Neural cell (in vitro differentiated cells): ENCODE data around the gene USH1C. TPM values are rescaled to one million over a fixed set of nuclear protein-coding genes. Genes with fewer than 3 reads are reported as not detected.

Experiments
- H2AFZ ChIP-seq: fragments of 200-600, 300-800 bp; sonication (generic), shearing (Covaris generic); 2 replicates; pipeline ENCODE4 v1.6.0; 2014; ENCODE audit warnings: low read depth, mild to moderate bottlenecking, antibody characterized with exemption, low read length, moderate library complexity
- H3F3A ChIP-seq: fragments of 200-600 bp; shearing (Covaris generic); 2 replicates; pipeline ENCODE4 v1.6.1; 2016; ENCODE audit warnings: mild to moderate bottlenecking, moderate library complexity, mixed read lengths, antibody characterized with exemption, low read length; ENCODE audit not compliant: insufficient read depth, poor library complexity, severe bottlenecking
- H3K27ac ChIP-seq: fragments of 200-600, 300-800 bp; sonication (generic), shearing (Covaris generic); 2 replicates; pipeline ENCODE4 v1.5.1; 2014; ENCODE audit warnings: mild to moderate bottlenecking, low read length, moderate library complexity
- H3K27me3 ChIP-seq: fragments of 300-800, 200-600 bp; sonication (generic), shearing (Covaris generic); 2 replicates; pipeline ENCODE4 v1.6.0; 2014; ENCODE audit warnings: mild to moderate bottlenecking, low read depth, low read length, moderate library complexity; ENCODE audit not compliant: insufficient read depth
- H3K36me3 ChIP-seq: fragments of 300-800, 200-600 bp; sonication (generic), shearing (Covaris generic); 2 replicates; pipeline ENCODE4 v1.5.1; 2014; ENCODE audit warnings: mild to moderate bottlenecking, antibody characterized with exemption, low read length, moderate library complexity; ENCODE audit not compliant: insufficient read depth
- H3K4me2 ChIP-seq: fragments of 300-800, 200-600 bp; sonication (generic), shearing (Covaris generic); 2 replicates; pipeline ENCODE4 v1.6.0; 2014; ENCODE audit warnings: mild to moderate bottlenecking, low read length
- H3K4me3 ChIP-seq: fragments of 300-800, 200-600 bp; sonication (generic), shearing (Covaris generic); 2 replicates; pipeline ENCODE4 v1.5.1; 2014; ENCODE audit warnings: mild to moderate bottlenecking, low read length, moderate library complexity
- H3K79me2 ChIP-seq: fragments of 200-600 bp; shearing (Covaris generic); replicated peaks from 2 replicates; pipeline ENCODE4 v1.6.0; 2014; ENCODE audit warnings: mild to moderate bottlenecking, low read length, moderate library complexity; ENCODE audit not compliant: insufficient read depth
- H3K9ac ChIP-seq: fragments of 300-800, 200-600 bp; sonication (generic), shearing (Covaris generic); 2 replicates; pipeline ENCODE4 v1.6.1; 2016; ENCODE audit warnings: mild to moderate bottlenecking, low read length, mixed read lengths
- H3K9me2 ChIP-seq: fragments of 200-600 bp; shearing (Covaris generic); 2 replicates; pipeline ENCODE4 v1.6.1; 2016; ENCODE audit warnings: mild to moderate bottlenecking, low read length, mixed read lengths; ENCODE audit not compliant: insufficient read depth
- H3K9me3 ChIP-seq: fragments of 200-600, 300-800 bp; sonication (generic), shearing (Covaris generic); 2 replicates; pipeline ENCODE4 v1.6.1; 2016; ENCODE audit warnings: mild to moderate bottlenecking, mixed run types, low read length, moderate library complexity, mixed read lengths
- H4K20me1 ChIP-seq: fragments of 200-600 bp; shearing (Covaris generic); 2 replicates; pipeline ENCODE4 v1.6.1; 2016; ENCODE audit warnings: mild to moderate bottlenecking, mixed run types; ENCODE audit not compliant: insufficient read depth
- EP300 ChIP-seq: fragments of 450-650 bp; conservative IDR thresholded peaks from 2 replicates; pipeline ENCODE4 v1.6.1; 2014; ENCODE audit warnings: antibody characterized with exemption, mild to moderate bottlenecking, moderate library complexity; ENCODE audit not compliant: poor library complexity, severe bottlenecking
- EZH2 ChIP-seq: fragments of 200-600, 300-800 bp; shearing (Covaris generic), sonication (generic); IDR thresholded peaks from 2 replicates; pipeline ENCODE4 v1.6.1; 2014; ENCODE audit warnings: antibody characterized with exemption, low read length, borderline replicate concordance, mild to moderate bottlenecking; ENCODE audit not compliant: insufficient read depth, poor library complexity, severe bottlenecking
- MXI1 ChIP-seq: fragments of 450-650 bp; conservative IDR thresholded peaks from 2 replicates; pipeline ENCODE4 v1.6.1; 2014; ENCODE audit warnings: antibody characterized with exemption, mild to moderate bottlenecking; ENCODE audit not compliant: poor library complexity, severe bottlenecking
- POLR2AphosphoS5 ChIP-seq: IDR thresholded peaks from 2 replicates; pipeline ENCODE4 v1.6.1; 2012
- RAD21 ChIP-seq: fragments of 450-650 bp; conservative IDR thresholded peaks from 2 replicates; pipeline ENCODE4 v1.6.1; 2014; ENCODE audit warnings: antibody characterized with exemption, mild to moderate bottlenecking, moderate library complexity
- REST ChIP-seq: IDR thresholded peaks from 2 replicates; pipeline ENCODE4 v1.6.1; 2012; ENCODE audit warnings: borderline replicate concordance
- SMC3 ChIP-seq: fragments of 450-650 bp; conservative IDR thresholded peaks from 2 replicates; pipeline ENCODE4 v1.6.1; 2014; ENCODE audit warnings: antibody characterized with exemption, mild to moderate bottlenecking, moderate library complexity; ENCODE audit not compliant: poor library complexity
- TAF1 ChIP-seq: IDR thresholded peaks from 2 replicates; pipeline ENCODE4 v1.6.1; 2012; ENCODE audit warnings: low read depth
- polyA plus RNA-seq: library from polyadenylated mRNA; depleted of rRNA; stranded (reverse); fragments of >200 nt; gene quantifications from 2 replicates; pipeline ENCODE4 v1.2.3, GENCODE V29; 2014
- TF ChIP-seq, protein P1 (sequence below): fragments of 450-650 bp; IDR thresholded peaks from 2 replicates; pipeline ENCODE4 v1.5.1; 2014; ENCODE audit warnings: antibody characterized with exemption, mild to moderate bottlenecking, moderate library complexity; ENCODE audit not compliant: poor library complexity, severe bottlenecking

Gene USH1C
- polyA plus RNA-seq, 1 donor from 2014 or later: 0.67 TPM

DNA sequence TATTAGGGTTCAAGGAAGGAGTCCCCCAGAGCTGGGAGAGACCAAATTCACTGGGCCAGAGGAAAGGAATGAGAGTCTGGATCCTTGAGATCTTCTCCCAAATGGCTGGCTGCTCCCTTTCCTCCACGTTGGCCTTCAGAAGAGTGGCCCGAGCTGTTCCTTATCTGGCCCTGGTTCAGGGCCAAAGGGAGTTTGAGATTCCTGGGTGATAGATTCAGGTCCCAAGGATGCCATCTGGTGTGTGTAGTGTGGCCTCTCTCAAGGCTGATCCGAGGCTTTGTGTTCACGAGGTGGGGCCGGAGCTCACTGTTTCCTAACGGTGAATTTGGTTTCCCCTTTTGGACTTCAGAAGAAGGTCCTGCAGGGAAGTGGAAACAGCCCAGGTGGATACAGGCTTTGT, 50.2 kb downstream of the USH1C start:
- H3K9me3 ChIP-seq: no peaks in the 10 kb centered on the region
- no peaks in the 10 kb centered on the region for H3F3A ChIP-seq
- no peaks in the 10 kb centered on the region for H4K20me1 ChIP-seq
- TF ChIP-seq TAF1 (no peak), EZH2 (no peak), POLR2AphosphoS5 (no peak), REST (no peak)
- no peaks in the 10 kb centered on the region for H3K9me2 ChIP-seq
- no peak overlapping the region for H3K4me2 ChIP-seq
- no peaks in the 10 kb centered on the region for H3K36me3 ChIP-seq
- H3K27me3 ChIP-seq: no peaks in the 10 kb centered on the region
- H3K79me2 ChIP-seq: no peaks in the 10 kb centered on the region
- no peak overlapping the region for H2AFZ ChIP-seq
- no peak overlapping the region for H3K27ac ChIP-seq
- H3K9ac ChIP-seq: no peak overlapping the region
- H3K4me3 ChIP-seq: no peak overlapping the region

DNA sequence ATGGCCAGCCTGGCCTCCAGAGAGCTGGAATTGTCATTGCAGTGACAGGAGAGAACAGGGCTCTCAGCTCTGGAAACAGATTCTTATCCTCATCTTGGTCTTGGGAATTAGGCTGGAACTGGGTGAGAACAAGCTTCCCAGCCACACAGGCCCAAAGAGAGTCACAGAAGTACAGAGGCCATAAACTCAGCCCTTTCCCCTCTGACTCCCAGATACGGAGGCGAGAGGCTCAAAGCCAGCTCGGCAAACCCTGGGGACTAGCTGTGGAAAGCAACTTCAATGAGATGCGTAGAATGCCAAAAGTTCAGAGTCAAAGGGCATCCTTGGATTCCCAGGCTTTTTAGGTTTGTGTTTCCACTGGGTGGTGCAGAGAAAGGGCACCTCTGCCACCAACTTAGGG, 53.3 kb downstream of the USH1C start:
- no peaks in the 10 kb centered on the region for H3K27me3 ChIP-seq
- TF ChIP-seq, protein P1, sequence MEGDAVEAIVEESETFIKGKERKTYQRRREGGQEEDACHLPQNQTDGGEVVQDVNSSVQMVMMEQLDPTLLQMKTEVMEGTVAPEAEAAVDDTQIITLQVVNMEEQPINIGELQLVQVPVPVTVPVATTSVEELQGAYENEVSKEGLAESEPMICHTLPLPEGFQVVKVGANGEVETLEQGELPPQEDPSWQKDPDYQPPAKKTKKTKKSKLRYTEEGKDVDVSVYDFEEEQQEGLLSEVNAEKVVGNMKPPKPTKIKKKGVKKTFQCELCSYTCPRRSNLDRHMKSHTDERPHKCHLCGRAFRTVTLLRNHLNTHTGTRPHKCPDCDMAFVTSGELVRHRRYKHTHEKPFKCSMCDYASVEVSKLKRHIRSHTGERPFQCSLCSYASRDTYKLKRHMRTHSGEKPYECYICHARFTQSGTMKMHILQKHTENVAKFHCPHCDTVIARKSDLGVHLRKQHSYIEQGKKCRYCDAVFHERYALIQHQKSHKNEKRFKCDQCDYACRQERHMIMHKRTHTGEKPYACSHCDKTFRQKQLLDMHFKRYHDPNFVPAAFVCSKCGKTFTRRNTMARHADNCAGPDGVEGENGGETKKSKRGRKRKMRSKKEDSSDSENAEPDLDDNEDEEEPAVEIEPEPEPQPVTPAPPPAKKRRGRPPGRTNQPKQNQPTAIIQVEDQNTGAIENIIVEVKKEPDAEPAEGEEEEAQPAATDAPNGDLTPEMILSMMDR: no peak
- TF ChIP-seq RAD21 (no peak), REST (no peak), POLR2AphosphoS5 (no peak), TAF1 (no peak), EP300 (no peak), MXI1 (no peak), SMC3 (no peak), EZH2 (no peak)

More for the DNA sequence above, 53.3 kb downstream of the USH1C start:
- Histone ChIP-seq H3F3A (no peaks in the 10 kb centered on the region), H4K20me1 (no peaks in the 10 kb centered on the region), H3K27ac (no peak overlapping the region), H3K9me3 (no peaks in the 10 kb centered on the region), H3K9ac (no peak overlapping the region), H3K4me3 (no peak overlapping the region), H3K36me3 (no peaks in the 10 kb centered on the region), H3K4me2 (no peak overlapping the region), H3K79me2 (no peaks in the 10 kb centered on the region), H2AFZ (no peak overlapping the region), H3K9me2 (no peaks in the 10 kb centered on the region)
